Stomach (tissue), 9 donors: Measurements from ENCODE around the gene L3MBTL1. TPM values are rescaled to one million over a fixed set of nuclear protein-coding genes. Genes with fewer than 3 reads are reported as not detected.

Experiments used
- DNase-seq, 2 donors: peaks; one replicate each; pipeline versions ENCODE4 v3.0.0 to v3.0.0-alpha.2; 2013 to 2019
- H3K27ac ChIP-seq, 5 donors: fragments of 200-600 bp in 4 of 5; sonication (generic) in 4 of 5; one replicate each; pipeline ENCODE4 v1.5.1; 2013 to 2019; ENCODE audit warnings: mild to moderate bottlenecking in 1 of 5, moderate library complexity in 1 of 5
- H3K27me3 ChIP-seq, 3 donors: fragments of 200-600 bp; sonication (generic); one replicate each; pipeline ENCODE4 v1.5.1; 2017 to 2019; ENCODE audit warnings: mixed run types in 1 of 3
- H3K36me3 ChIP-seq, 4 donors: fragments of 200-600 bp; sonication (generic); 1 replicate in 3 of 4; 2 replicates in 1 of 4; pipeline ENCODE4 v1.5.1; 2016 to 2019
- H3K4me1 ChIP-seq, 4 donors: fragments of 200-600 bp; sonication (generic); one replicate each; pipeline ENCODE4 v1.5.1; 2016 to 2019
- H3K4me3 ChIP-seq, 4 donors: fragments of 200-600 bp; sonication (generic) in 3 of 4; one replicate each; pipeline ENCODE4 v1.5.1; 2016 to 2019; ENCODE audit warnings: mild to moderate bottlenecking in 1 of 4
- H3K9me3 ChIP-seq, 4 donors: fragments of 200-600 bp; sonication (generic); one replicate each; pipeline ENCODE4 v1.5.1; 2016 to 2019
- EP300 ChIP-seq: sonication (generic); formaldehyde crosslinking; IDR thresholded peaks from one replicate; pipeline ENCODE4 v1.6.1; 2017; ENCODE audit warnings: antibody characterized with exemption
- POLR2A ChIP-seq, 4 donors: fragments of 450-650 bp; IDR thresholded peaks; one replicate each; pipeline ENCODE4 v1.6.1; 2016; ENCODE audit warnings: antibody characterized with exemption in 4 of 4, control low read depth in 2 of 4, mild to moderate bottlenecking in 1 of 4, moderate library complexity in 1 of 4
- POLR2AphosphoS5 ChIP-seq, 3 donors: sonication (generic); formaldehyde crosslinking; IDR thresholded peaks; one replicate each; pipeline ENCODE4 v1.6.1; 2016; ENCODE audit warnings: antibody characterized with exemption in 3 of 3
- WGBS, 5 donors: extraction: QIAGEN DNeasy Blood & Tissue Kit in 3 of 5; methylation state at CpG; one replicate each; pipeline versions ENCODE4 v1.1.5 to v1.1.7; 2013 to 2018; 5-methylcytosine and 5-hydroxymethylcytosine counted together
- intact Hi-C: fragments of 100-400 bp; cut with DNase I; formaldehyde crosslinking; loops from one replicate; pipeline ENCODE4 v1.15.1; 2023; ENCODE audit warnings: low total_unique reads
- polyA plus RNA-seq, 3 donors: library from polyadenylated mRNA; stranded (reverse); fragments of 200-250 nt; gene quantifications; one replicate each; pipeline ENCODE4 v1.2.3, GENCODE V29; 2013
- total RNA-seq, 5 donors: library from RNA; depleted of rRNA; stranded (reverse); fragments of >200 nt; gene quantifications; one replicate each; pipeline versions ENCODE4 v1.1.0 to v1.2.3, GENCODE V29; 2014 to 2016
- TF ChIP-seq, protein P1 (sequence below), 7 experiments: fragments of 450-650 bp in 4 of 7; fragments of 200-600 bp in 3 of 7; sonication (generic) in 3 of 7; IDR thresholded peaks; one replicate each; pipeline ENCODE4 v1.5.1; 2016 to 2019; ENCODE audit warnings: antibody characterized with exemption in 7 of 7, control low read depth in 2 of 7, mild to moderate bottlenecking in 1 of 7
- donor health status: healthy with polysubstance abuse.
- donor health status: Bipolar disorder and iron deficiency.
- donor health status: healthy.

The L3MBTL1 gene
- total and polyA plus RNA-seq, 8 donors, result 0.76 to 28.7 (median 8.5) TPM

DNA sequence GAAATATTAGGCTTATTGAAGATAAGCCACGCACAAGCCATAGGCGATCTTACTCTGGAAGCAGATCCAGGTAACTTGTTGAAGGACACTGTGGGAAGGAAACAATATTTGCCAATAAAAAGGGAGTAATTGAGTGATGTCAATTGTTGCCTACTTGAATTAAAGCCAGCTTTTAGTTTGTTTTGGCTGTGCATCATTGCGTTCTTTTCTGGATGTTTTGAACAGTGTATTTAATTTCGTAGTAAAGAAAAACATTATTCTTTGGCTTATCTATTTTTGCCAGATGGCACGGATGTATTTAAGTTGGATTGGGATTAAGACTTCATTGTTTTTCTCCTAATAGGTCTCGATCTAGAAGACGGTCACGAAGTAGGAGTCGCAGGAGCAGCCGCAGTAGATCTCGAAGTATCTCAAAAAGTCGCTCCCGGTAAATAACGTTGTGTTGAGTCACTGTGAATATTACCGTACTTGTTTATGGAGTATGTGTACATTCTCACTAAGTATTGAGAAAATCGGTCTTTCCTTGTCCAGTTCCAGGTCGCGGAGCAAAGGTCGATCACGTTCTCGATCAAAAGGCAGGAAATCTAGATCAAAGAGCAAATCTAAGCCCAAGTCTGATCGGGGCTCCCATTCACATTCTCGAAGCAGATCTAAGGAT, 47.2 kb upstream of the L3MBTL1 start:
- no peaks in the 10 kb centered on the region for H3K9me3 ChIP-seq
- peaks cover 51 to 65% (median 64%) of the 10 kb centered on the region in 4 donors for H3K36me3 ChIP-seq
- H3K27ac ChIP-seq, result no peak overlapping the region
- H3K27me3 ChIP-seq, result no peaks in the 10 kb centered on the region
- no peak for DNase-seq
- TF ChIP-seq EP300, result no peak
- TF ChIP-seq, protein P1, sequence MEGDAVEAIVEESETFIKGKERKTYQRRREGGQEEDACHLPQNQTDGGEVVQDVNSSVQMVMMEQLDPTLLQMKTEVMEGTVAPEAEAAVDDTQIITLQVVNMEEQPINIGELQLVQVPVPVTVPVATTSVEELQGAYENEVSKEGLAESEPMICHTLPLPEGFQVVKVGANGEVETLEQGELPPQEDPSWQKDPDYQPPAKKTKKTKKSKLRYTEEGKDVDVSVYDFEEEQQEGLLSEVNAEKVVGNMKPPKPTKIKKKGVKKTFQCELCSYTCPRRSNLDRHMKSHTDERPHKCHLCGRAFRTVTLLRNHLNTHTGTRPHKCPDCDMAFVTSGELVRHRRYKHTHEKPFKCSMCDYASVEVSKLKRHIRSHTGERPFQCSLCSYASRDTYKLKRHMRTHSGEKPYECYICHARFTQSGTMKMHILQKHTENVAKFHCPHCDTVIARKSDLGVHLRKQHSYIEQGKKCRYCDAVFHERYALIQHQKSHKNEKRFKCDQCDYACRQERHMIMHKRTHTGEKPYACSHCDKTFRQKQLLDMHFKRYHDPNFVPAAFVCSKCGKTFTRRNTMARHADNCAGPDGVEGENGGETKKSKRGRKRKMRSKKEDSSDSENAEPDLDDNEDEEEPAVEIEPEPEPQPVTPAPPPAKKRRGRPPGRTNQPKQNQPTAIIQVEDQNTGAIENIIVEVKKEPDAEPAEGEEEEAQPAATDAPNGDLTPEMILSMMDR (IDR thresholded peaks at IDR 0.05), result no peak
- no peak for TF ChIP-seq POLR2AphosphoS5 (IDR thresholded peaks at IDR 0.05)
- TF ChIP-seq POLR2A (IDR thresholded peaks at IDR 0.05), result no peak
- peak overlapping the region in 2 of 4 donors; percentile 94 to 98 for H3K4me3 ChIP-seq
- peaks cover 20 to 72% (median 51%) of the 10 kb centered on the region in 4 donors for H3K4me1 ChIP-seq
- intact Hi-C loops, result no loop called here
- 83 to 89% (median 88%) methylated on average over 23 of the region's 23 CpGs for WGBS, 5 donors

DNA sequence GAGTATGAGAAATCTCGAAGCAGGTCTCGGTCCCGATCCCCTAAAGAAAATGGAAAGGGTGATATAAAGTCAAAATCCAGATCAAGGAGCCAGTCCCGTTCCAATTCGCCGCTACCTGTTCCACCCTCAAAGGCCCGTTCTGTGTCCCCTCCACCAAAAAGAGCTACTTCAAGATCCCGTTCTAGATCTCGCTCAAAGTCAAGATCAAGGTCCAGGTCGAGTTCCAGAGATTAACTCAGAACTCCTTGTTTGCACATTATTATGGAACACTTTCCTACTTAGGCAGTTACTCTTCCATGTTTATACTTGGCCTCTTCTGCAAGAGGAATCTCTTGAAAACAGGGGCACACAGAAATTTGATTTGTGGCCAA, 46.7 kb upstream of the L3MBTL1 start:
- no peak for DNase-seq
- Histone ChIP-seq H3K27me3 (no peaks in the 10 kb centered on the region), H3K27ac (no peak overlapping the region), H3K4me3 (no peak overlapping the region), H3K36me3 (peaks cover 56 to 70% (median 69%) of the 10 kb centered on the region in 4 donors), H3K4me1 (peaks cover 25 to 77% (median 55%) of the 10 kb centered on the region in 4 donors), H3K9me3 (no peaks in the 10 kb centered on the region)
- no peak for TF ChIP-seq EP300
- no peak for TF ChIP-seq POLR2AphosphoS5 (IDR thresholded peaks at IDR 0.05)
- TF ChIP-seq, protein P1 (IDR thresholded peaks at IDR 0.05), result no peak
- TF ChIP-seq POLR2A (IDR thresholded peaks at IDR 0.05), result no peak
- 85 to 88% (median 86%) methylated on average over 10 of the region's 10 CpGs for WGBS, 5 donors
- intact Hi-C loops, result no loop called here

DNA sequence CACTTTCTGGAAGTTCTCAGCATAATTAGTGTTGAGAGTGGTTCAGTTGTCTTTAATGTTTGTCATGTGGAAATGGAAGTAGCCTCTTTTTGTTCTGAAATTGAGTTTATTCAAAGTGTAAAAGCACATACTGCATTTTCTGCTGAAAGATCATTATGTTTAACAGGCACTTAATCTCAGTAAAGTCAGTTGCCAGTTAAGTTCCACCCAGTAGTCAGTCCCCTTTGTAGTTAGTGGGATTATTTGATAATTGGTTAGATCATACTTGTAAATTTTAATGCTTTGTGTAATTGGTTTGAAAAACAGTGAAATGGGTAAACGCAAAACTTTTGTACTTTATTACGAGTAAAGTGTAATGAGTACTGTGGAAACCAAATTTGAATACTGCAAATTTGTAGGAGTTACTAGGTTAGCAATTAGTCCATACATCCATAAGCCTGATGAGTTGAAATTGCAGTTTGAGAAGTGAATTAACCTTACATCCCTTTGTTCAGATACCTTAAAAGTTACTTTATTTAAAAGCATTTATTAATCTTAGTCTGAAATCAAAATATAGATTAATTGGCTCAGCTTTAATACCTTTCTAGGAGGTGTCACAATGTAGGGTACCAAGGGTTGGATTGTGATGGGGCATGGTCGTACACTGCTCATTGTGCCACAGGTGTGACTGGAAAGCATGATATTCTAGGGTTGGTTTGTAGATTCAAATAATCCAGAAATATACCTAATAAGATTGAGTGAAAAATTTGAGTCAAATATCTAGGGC, 45.4 kb upstream of the L3MBTL1 start:
- Histone ChIP-seq H3K4me3 (no peak overlapping the region), H3K9me3 (no peaks in the 10 kb centered on the region), H3K27me3 (no peaks in the 10 kb centered on the region), H3K27ac (no peak overlapping the region), H3K36me3 (peaks cover 62 to 83% (median 82%) of the 10 kb centered on the region in 4 donors), H3K4me1 (peaks cover 20 to 74% (median 50%) of the 10 kb centered on the region in 4 donors)
- intact Hi-C loops, result no loop called here
- 89 to 94% (median 91%) methylated on average over 3 of the region's 3 CpGs for WGBS, 5 donors
- DNase-seq, result no peak
- TF ChIP-seq EP300, result no peak

DNA sequence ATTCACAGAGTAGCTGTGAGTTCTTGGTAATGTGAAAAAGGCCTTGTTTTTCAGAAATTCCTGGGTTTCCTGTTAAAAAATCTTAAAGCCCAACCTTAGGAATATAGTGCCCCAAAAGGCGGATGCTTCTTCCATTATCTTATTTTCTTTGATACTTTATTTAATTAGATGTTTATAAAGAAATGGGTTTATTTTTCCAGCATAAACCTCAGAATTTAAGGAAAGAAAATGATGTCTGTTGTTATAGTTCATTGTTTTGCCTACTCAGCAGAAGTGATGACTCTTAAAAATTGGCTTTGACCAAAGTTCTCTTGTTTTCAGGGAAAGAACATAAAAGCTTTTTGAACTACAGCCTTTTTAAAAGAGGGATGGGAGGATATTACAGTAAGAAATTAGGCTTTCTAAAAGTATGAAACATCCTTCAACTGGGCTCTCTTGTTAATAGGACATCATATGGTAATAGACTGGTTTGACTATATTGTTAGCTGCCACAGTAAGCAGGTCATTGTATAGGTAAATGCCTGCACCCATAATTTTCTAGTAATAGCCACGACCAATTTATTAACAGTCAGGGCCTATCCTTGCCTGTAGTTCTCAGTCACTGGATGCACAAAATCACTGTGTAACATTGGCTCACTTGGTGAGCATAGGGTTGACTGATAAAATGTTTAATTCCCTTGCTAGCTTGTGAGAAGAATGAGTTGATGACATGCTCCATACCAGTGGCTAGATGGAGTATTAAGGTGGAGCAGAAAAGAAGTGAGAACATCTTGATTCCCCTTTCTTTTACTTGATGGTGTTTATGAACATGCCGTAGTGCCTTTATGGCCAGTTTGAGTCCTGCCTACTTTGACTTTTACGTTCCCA, 44.6 kb upstream of the L3MBTL1 start:
- Histone ChIP-seq H3K27ac (no peak overlapping the region), H3K36me3 (peaks cover 62 to 90% (median 89%) of the 10 kb centered on the region in 4 donors), H3K4me3 (no peak overlapping the region), H3K27me3 (no peaks in the 10 kb centered on the region), H3K9me3 (no peaks in the 10 kb centered on the region), H3K4me1 (peaks cover 20 to 74% (median 50%) of the 10 kb centered on the region in 4 donors)
- DNase-seq, result no peak
- TF ChIP-seq POLR2AphosphoS5 (IDR thresholded peaks at IDR 0.05) (no peak), POLR2A (IDR thresholded peaks at IDR 0.05) (no peak), EP300 (no peak)
- TF ChIP-seq, protein P1 (IDR thresholded peaks at IDR 0.05), result no peak
- 88 to 90% (median 89%) methylated on average over 4 of the region's 4 CpGs for WGBS, 5 donors
- intact Hi-C loops, result no loop called here
